Osteocyte (in vitro differentiated cells): ENCODE measurements around the gene CNTNAP2. TPM values are rescaled to one million over a fixed set of nuclear protein-coding genes. Genes with fewer than 3 reads are reported as not detected.

Experiments used
- DNase-seq: peaks from one replicate; pipeline ENCODE4 v3.0.0; 2021; ENCODE audit warnings: mixed read lengths; ENCODE audit not compliant: unreplicated experiment; ENCODE audit errors: extremely low spot score
- H3K27ac Mint-ChIP-seq: one replicate; pipeline ENCODE4 v1.8.0; 2021; ENCODE audit warnings: mild to moderate bottlenecking, mixed read lengths; ENCODE audit not compliant: unreplicated experiment
- H3K27me3 Mint-ChIP-seq: one replicate; pipeline ENCODE4 v1.8.0; 2021; ENCODE audit warnings: mixed read lengths; ENCODE audit not compliant: unreplicated experiment
- H3K36me3 Mint-ChIP-seq: one replicate; pipeline ENCODE4 v1.8.0; 2021; ENCODE audit warnings: mixed read lengths; ENCODE audit not compliant: unreplicated experiment
- H3K4me1 Mint-ChIP-seq: one replicate; pipeline ENCODE4 v1.8.0; 2021; ENCODE audit warnings: mixed read lengths; ENCODE audit not compliant: unreplicated experiment
- H3K4me3 Mint-ChIP-seq: one replicate; pipeline ENCODE4 v1.8.0; 2021; ENCODE audit warnings: mild to moderate bottlenecking, moderate library complexity, mixed read lengths; ENCODE audit not compliant: unreplicated experiment
- H3K9me3 Mint-ChIP-seq: one replicate; pipeline ENCODE4 v1.8.0; 2021; ENCODE audit warnings: mixed read lengths; ENCODE audit not compliant: unreplicated experiment
- total RNA-seq: library from RNA; stranded (reverse); gene quantifications from 2 replicates; pipeline ENCODE4 v1.2.1, GENCODE V29; 2021
- TF ChIP-seq, protein P1 (sequence below): fragments of 200-600 bp; sonication (generic); IDR thresholded peaks from 2 replicates; pipeline ENCODE4 v1.5.0; 2021; ENCODE audit warnings: antibody characterized with exemption, mild to moderate bottlenecking, moderate library complexity

The CNTNAP2 gene
- total RNA-seq, 1 donor from 2014 or later, result 1.4 TPM

DNA sequence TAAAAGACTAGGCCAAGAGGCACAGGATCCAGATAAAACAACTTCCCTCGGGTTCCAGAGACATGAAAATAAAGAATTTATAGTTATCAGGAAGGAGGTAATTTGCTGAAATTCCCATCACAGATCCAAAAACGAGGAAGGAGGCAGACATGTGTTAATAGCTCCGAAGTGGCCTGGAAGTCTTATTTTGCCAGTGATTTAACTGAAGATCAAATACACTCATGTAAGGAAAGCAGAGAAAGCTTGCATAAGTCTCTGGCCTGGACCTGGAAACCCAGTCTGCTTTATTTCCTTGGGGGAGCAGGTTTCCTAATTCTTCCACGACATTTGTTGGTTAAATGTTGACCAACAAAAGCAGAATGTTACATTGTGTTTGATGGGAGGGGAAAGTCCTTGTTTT lies 1975.3 kb downstream of the CNTNAP2 start:
- no peak overlapping the region for H3K4me3 Mint-ChIP-seq
- TF ChIP-seq, protein P1, sequence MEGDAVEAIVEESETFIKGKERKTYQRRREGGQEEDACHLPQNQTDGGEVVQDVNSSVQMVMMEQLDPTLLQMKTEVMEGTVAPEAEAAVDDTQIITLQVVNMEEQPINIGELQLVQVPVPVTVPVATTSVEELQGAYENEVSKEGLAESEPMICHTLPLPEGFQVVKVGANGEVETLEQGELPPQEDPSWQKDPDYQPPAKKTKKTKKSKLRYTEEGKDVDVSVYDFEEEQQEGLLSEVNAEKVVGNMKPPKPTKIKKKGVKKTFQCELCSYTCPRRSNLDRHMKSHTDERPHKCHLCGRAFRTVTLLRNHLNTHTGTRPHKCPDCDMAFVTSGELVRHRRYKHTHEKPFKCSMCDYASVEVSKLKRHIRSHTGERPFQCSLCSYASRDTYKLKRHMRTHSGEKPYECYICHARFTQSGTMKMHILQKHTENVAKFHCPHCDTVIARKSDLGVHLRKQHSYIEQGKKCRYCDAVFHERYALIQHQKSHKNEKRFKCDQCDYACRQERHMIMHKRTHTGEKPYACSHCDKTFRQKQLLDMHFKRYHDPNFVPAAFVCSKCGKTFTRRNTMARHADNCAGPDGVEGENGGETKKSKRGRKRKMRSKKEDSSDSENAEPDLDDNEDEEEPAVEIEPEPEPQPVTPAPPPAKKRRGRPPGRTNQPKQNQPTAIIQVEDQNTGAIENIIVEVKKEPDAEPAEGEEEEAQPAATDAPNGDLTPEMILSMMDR, result no peak
- peaks cover 3% of the 10 kb centered on the region for H3K27me3 Mint-ChIP-seq
- H3K36me3 Mint-ChIP-seq, result no peaks in the 10 kb centered on the region
- H3K27ac Mint-ChIP-seq, result no peak overlapping the region
- DNase-seq, result no peak
- H3K4me1 Mint-ChIP-seq, result no peaks in the 10 kb centered on the region
- H3K9me3 Mint-ChIP-seq, result peaks cover 14% of the 10 kb centered on the region

DNA sequence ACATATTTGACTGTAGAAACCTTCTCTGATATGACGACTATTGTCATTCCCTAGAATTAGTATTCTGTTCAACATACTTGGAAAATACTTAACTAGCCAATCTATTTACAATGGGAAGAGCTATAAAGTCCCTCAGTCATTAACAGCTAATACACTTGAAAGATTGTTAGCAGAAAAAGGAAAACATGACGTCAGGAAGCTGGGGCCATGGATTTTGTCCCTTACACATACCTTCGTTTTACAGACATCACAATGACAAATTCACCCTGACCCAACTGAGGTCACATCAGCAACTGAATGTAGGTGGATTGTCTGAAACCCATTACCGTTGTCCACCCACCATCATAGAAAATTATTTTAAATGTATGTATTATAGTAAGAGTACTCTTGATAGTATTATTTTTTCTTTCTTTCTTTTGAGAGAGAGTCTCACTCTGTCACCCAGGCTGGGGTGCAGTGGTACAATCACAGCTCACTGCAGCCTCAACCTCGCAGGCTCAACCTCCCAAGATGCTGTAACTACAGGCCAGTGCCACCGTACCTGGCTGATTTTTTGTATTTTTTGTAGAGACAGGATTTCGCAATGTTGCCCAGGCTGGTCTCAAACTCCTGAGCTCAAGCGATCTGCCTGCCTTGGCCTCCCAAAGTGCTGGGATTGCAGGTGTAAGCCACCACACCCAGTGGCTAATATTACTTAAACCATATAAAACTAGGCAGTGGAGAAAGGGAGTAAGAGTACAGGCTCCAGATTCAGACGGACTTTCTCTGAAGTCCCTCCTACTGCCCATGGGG lies 1977.0 kb downstream of the CNTNAP2 start:
- DNase-seq, result no peak
- Mint-ChIP-seq H3K27me3 (peaks cover 3% of the 10 kb centered on the region), H3K4me1 (no peaks in the 10 kb centered on the region), H3K4me3 (no peak overlapping the region), H3K36me3 (no peaks in the 10 kb centered on the region), H3K9me3 (peaks cover 8% of the 10 kb centered on the region), H3K27ac (no peak overlapping the region)
- TF ChIP-seq, protein P1, result no peak

DNA sequence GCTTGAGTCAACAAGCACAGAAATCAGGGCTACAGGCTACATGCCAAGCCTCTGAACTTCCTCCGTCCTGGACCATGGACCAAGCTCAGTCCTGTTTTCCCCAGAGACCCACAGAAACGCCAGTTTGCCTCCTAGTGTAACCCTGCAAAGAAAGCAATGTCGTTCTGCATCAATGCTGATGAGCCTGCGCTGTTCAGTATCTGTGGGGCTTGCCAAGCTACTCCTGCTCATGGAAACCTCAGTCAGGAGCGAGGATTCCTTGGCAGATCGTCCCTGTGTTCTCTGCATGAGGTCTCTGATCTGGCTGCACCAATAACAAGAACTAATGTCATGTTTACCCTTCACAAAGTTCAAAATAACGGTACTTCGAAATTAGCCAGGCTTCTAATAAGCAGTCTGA lies 1978.5 kb downstream of the CNTNAP2 start:
- Mint-ChIP-seq H3K4me3 (no peak overlapping the region), H3K36me3 (no peaks in the 10 kb centered on the region), H3K27me3 (peaks cover 1% of the 10 kb centered on the region), H3K27ac (no peak overlapping the region), H3K9me3 (peaks cover 5% of the 10 kb centered on the region), H3K4me1 (no peaks in the 10 kb centered on the region)
- DNase-seq, result no peak
- TF ChIP-seq, protein P1, result no peak

DNA sequence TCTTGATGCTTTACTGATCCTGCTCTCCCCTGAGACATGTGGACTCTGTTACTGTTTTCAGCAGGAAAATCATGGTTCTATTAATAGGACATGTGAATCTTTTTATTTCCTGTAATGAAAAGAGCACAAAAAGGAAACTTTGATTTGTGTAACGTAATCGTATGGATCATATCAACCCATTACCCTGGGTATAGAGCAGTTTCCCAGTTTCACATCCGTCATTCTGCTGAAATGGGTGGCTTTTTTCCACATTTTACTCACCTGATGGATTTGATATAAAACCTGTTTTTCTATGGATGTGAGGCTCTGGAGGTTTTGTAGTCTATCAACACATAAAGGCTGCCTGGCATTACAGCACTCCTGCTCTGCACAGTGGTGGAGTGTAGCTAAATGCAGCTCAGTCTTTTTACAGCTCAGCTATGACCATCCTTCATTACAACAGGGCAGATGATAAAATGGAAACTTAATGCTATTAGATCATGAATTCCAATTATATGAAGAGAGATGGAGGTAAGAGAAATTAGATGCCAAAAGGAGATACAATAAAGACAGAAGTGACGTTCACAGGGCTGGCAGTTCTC lies 1987.6 kb downstream of the CNTNAP2 start:
- no peak overlapping the region for H3K27ac Mint-ChIP-seq
- TF ChIP-seq, protein P1, result no peak
- H3K27me3 Mint-ChIP-seq, result no peaks in the 10 kb centered on the region
- no peaks in the 10 kb centered on the region for H3K4me1 Mint-ChIP-seq
- no peak overlapping the region for H3K4me3 Mint-ChIP-seq
- no peak for DNase-seq
- no peaks in the 10 kb centered on the region for H3K36me3 Mint-ChIP-seq
- peaks cover 8% of the 10 kb centered on the region for H3K9me3 Mint-ChIP-seq

DNA sequence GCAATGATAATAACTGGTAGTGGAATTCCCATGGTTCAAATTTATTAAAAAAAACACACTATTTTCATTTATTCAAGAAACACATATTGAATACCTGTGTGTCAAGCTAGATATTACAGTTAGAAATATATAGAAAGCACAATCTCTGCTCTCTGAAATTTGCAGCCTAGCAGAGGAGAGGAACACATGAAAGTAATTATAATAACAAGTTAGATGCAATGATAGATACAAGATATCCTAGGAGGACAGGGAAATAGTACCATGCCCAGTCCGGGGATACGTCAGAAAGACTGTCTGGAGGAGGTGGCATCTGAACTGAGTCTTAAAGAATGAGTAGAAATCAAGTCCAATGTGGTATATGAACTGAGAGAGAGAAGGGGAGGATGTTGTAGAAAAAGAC lies 1988.3 kb downstream of the CNTNAP2 start:
- Mint-ChIP-seq H3K27me3 (no peaks in the 10 kb centered on the region), H3K4me1 (no peaks in the 10 kb centered on the region), H3K36me3 (no peaks in the 10 kb centered on the region), H3K4me3 (no peak overlapping the region), H3K9me3 (peaks cover 7% of the 10 kb centered on the region), H3K27ac (no peak overlapping the region)
- no peak for DNase-seq
- TF ChIP-seq, protein P1, result no peak
